GM18498 (cell line): ENCODE results near the gene KRTAP10-7.
"Not testable (repeated sequence)": the region's sequence is repeated elsewhere in the genome, so short reads cannot be mapped to it uniquely, and the experiment has no call there.

Experiments
- ATAC-seq: cut with Tn5 transposase; IDR thresholded peaks from one replicate; pipeline ENCODE4 v1.9.1; 2021; ENCODE audit warnings: mild to moderate bottlenecking, moderate library complexity; ENCODE audit not compliant: unreplicated experiment

Gene KRTAP10-7

DNA sequence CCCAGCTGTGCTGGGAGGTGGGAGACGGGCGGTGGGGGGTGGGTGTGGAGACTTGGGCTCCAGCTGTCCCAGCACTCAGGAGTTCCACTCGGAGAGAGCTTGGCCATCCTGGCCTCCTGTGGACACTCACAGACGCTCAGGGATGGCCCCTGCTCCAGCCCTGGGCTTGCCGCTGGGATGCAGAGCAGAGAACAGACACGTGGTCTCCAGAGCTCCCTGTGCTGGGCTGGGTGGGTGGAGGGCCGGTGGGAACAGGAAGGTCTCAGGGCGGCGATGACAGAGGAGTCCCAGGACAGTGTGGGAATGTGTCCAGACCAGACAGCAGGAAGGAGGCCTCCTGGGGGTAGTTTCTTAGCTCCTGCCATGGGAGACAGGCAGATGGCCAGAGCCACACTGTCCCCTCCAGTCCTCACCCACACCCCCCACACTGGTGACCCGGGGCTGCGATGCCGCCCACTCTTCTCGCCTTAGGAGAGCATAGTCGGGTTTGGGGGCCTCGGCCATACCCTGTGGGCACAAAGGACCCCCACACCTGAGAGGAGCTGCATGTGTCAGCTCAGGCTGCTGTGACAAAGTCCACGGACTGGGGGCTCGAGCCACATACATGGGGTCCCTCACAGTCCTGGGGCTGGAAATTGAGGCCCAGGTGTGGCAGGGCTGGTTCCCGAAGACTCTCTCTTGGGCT lies 28.5 kb downstream of the KRTAP10-7 start:
- no peak for ATAC-seq

DNA sequence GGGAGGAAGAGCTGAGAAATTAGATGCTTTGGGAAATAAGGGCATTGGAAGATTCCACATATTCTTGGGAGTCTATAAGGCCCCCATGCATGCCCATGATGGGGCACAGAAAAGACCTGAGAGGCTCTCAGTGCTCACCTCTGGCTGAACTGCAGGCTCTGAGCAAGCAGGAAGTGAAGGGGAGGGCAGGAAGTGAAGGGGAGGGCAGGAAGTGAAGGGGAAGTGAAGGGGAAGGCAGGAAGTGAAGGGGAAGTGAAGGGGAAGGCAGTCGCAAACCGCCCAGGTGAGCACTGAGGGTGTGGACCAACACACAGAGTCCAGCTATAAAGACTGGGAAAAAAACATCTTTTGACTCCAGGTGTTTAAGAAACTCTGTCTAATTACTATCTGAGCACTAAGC lies 30.0 kb downstream of the KRTAP10-7 start:
- no peak for ATAC-seq

DNA sequence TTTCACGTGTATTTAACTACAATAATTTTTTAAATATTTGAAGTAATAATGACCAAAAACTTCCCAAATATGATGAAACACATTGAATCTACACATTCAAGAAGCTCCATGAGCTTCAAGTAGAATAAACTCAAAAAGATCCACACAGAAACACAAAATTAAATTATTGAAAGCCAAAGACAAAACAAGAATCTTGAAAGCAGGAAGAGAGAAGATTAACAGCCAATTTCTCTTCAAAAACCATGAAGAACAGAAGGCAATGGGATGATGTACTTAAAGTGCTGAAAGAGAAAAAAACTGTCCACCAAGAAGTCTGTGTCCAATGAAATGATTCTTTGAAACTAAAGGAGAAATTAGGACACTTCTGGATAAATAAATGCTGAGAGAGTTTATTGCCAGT lies 31.7 kb downstream of the KRTAP10-7 start:
- ATAC-seq: no peak

DNA sequence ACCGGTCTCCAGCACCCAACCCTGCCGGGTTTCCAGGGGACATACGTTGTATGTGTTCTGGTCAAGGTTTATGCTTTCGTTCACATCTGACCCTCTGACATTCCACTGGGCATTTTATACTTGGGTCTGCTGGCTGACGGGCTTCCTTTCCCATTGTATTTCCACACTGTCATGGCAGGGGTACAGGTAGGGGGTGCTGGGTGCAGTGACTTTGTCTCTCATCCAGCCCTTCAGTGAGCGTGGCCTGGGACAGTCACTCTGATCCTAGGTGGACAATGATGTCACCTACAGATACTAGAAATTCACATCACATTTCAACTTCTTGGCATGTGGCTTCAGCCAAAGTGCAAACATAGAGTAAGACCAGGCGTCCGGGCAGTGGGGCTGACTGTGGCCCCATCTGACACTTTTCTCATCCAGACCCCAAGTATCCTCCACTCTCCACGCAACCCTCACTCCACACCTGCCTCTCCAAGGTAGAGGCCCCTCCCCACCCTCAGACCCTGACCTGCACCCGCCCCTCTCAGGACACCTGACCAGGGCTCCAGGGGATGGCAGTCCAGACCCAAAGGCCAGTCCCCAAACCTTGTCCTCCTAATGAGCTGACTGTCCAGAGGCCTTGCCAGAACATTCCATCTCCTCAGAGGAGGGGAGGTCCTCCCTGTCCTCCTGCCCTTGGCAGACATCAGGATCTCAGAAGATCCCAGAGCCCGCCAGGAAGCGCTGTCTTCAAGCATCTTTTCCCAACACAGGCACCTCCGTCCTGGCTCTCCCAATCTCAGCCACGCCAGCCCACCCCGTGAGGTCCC lies 36.0 kb downstream of the KRTAP10-7 start:
- ATAC-seq: no peak

DNA sequence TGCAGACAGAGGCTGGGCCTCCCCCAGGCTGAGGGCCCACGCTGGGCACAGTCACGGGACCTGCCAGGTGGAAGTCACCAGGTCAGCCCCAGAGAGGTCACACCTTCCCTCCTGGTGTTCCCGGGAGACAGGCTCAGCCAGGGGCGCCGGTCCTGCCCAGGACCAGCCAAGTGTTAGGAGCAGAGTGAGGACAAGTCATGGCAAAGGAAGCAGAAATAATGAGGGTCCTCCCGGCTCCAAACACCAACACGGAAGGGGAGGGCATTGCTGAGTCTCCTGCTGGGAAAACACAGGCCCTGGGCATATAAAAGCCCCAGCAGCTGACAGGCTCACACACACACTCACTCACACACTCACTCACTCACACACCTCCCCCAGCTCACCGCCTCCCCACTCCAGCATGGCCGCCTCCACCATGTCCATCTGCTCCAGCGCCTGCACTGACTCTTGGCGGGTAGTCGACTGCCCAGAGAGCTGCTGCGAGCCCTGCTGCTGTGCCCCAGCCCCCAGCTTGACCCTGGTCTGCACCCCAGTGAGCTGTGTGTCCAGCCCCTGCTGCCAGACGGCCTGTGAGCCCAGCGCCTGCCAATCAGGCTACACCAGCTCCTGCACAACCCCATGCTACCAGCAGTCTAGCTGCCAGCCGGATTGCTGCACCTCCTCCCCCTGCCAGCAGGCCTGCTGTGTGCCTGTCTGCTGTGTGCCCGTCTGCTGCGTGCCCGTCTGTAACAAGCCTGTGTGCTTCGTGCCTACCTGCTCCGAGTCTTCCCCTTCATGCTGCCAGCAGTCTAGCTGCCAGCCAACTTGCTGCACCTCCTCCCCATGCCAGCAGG lies 36.8 kb downstream of the KRTAP10-7 start, which contains the start of gene KRTAP10-10:
TSS of gene KRTAP10-10 (plus strand) at position 339 of the 833 bp plus-strand sequence. CDS start at position 401, 62 bp downstream.
- ATAC-seq: no peak

DNA sequence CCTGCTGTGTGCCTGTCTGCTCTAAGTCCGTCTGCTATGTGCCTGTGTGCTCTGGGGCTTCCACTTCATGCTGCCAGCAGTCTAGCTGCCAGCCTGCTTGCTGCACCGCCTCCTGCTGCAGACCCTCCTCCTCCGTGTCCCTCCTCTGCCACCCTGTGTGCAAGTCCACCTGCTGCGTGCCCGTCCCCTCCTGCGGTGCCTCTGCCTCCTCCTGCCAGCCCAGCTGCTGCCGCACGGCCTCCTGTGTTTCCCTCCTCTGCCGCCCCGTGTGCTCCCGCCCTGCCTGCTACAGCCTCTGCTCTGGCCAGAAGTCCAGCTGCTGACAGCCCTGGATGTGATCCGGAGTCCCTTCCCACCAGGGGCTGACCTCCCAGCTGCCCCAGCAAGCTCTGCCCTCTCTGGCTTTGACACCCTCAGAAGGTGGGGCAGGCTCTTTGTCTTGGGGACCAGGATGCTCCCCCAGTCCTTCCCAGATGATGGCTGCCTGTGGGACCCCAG lies 37.5 kb downstream of the KRTAP10-7 start:
- ATAC-seq: not testable (repeated sequence)

DNA sequence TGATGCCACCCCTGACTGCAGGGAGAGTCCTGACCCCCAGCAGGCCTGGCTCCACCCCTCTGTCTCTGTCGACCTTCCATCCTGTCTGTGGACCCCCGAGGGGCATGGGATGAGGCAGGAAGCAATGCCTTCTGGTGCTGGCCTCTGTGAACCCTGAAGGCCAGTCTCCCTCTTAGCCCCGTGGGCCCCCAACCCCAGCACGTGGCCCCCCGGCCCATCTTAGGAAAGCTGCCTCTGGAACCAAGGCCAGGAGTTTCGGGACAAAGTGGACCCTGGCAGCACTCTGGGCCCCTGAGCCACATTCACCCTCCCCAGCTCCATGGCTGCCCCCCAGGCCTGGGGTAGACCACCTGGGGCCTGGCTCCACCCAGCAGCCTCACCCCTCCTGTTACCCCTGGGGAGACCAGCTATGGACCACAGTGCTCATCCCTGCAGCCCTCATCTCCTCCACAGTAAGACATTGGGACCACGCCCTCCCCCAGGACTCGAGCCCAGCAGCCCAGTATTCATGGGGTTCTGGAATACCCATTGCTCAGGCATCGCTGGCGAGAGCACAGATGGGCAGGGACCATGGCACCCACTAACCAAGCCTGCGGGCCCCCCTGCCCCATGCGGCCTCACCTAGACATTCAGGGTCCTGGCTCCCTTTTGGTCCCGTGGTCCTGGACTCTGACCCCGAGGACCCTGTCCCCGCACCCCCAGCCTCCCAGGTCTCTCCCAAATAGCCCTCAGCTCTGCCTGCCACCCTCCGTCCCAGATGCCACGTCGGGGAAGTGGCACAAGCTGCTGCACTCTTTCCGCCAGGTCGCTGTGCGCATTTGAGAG lies 38.3 kb downstream of the KRTAP10-7 start:
- ATAC-seq: not testable (repeated sequence)

DNA sequence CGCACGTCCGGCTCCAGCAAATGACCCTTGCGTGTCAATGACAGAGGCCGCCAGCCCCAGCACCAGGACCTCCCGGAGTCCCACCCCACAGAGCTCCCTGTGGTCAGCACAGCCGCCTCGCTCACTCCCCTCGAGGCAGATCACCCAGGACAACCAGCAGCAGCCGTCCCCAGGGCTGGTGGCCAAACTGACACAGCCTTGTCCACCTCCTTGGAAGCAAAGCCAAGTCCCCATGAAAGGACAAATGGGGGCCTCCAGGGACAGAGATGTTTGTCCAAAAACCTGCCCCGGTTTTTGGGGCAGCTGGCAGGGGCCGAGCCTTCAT lies 38.9 kb downstream of the KRTAP10-7 start:
- no peak for ATAC-seq

DNA sequence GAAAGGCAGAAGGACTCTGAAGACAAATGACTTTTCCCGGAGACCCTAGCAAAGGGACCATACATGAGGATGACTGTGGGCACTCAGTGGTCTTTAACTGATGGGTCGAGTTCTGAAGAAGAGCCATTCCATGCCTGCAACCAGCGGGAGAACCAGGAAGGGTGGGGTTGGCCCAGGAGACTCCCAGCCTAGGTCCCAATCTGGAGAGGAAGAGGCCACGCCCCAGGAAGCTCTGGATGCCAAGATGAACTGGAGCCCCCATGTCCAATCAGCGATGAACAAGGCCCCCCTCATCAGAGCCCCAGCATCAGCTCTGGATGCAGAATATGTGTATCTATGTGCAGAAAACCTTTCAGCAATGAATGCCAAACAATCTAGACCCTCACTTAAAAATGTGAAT lies 40.4 kb downstream of the KRTAP10-7 start:
- no peak for ATAC-seq

DNA sequence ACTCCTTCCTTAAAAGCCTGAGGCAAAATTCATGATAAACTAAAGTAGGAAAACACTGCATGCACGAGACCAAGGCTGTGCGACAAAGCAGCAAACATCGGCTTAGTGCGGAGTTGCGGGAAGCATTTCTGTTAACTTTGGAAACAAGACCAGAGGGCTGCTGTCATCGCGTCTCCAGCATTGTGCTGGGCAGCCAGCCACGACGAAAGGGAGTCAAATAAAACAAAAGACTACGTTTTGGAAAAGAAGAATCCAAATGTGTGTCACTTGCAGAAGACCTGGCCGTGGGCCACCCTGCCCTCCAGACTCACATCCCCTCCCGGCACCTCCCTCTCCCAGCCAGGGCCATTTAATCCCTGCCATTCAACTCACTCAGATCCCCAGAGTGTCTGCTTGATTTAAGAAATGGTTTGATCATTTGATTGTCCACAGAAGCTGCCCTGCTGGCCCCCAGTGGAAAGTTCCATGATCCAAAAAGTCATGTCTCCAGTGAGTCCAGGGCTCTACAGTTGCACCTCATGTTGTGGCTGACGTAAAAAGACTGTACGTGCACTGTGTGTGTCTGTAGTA lies 43.4 kb downstream of the KRTAP10-7 start:
- ATAC-seq: no peak

DNA sequence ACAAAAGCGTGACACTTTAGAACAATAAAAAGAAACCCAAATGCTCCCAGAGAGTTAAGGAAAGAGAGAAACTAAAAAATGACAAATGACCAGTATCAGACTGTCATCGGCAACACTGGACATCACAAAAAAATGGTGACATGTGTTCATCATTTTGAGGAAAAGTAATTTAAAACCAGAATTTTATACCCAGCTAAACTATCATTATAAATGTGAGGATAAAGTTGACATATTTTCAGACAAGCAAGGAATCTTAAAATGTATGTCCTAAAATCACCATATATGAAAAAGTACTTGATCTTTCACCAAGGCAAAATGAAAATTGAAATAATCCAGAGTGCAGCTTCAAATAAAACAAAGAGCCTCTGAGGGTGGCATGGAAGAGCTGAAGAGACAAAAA lies 44.5 kb downstream of the KRTAP10-7 start:
- ATAC-seq: no peak

DNA sequence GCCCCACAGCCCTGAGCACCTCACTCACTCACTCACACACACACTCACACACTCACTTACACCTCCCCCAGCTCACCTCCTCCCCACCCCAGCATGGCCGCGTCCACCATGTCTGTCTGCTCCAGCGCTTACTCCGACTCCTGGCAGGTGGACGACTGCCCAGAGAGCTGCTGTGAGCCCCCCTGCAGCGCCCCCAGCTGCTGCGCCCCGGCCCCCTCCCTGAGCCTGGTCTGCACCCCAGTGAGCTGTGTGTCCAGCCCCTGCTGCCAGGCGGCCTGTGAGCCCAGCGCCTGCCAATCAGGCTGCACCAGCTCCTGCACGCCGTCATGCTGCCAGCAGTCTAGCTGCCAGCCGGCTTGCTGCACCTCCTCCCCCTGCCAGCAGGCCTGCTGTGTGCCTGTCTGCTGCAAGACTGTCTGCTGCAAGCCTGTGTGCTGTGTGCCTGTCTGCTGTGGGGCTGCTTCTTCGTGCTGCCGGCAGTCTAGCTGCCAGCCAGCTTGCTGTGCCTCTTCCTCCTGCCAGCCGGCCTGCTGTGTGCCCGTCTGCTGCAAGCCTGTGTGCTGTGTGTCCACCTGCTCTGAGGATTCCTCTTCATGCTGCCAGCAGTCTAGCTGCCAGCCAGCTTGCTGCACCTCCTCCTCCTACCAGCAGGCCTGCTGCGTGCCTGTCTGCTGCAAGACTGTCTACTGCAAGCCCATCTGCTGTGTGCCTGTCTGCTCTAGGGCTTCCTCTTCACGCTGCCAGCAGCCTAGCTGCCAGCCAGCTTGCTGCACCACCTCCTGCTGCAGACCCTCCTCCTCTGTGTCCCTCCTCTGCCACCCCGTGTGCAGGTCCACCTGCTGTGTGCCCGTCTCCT lies 46.2 kb downstream of the KRTAP10-7 start, which contains the start of gene KRTAP10-11:
TSS of gene KRTAP10-11 (plus strand) at position 49 of the 856 bp plus-strand sequence. CDS start at position 94, 45 bp downstream.
- not testable (repeated sequence) for ATAC-seq

DNA sequence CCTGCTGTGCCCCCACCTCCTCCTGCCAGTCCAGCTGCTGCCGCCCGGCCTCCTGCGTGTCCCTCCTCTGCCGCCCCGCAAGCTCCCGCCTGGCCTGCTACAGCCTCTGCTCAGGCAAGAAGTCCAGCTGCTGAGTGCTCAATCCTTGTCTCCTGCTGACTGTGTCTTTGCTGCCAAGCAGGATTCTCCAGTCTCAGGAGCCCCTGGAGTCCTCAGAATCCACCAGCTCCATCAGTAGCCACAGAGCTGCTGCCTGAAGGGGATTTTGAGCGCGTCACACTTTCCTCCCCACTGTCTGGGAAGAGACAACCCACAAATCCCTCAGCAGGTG lies 46.8 kb downstream of the KRTAP10-7 start:
- no peak for ATAC-seq

DNA sequence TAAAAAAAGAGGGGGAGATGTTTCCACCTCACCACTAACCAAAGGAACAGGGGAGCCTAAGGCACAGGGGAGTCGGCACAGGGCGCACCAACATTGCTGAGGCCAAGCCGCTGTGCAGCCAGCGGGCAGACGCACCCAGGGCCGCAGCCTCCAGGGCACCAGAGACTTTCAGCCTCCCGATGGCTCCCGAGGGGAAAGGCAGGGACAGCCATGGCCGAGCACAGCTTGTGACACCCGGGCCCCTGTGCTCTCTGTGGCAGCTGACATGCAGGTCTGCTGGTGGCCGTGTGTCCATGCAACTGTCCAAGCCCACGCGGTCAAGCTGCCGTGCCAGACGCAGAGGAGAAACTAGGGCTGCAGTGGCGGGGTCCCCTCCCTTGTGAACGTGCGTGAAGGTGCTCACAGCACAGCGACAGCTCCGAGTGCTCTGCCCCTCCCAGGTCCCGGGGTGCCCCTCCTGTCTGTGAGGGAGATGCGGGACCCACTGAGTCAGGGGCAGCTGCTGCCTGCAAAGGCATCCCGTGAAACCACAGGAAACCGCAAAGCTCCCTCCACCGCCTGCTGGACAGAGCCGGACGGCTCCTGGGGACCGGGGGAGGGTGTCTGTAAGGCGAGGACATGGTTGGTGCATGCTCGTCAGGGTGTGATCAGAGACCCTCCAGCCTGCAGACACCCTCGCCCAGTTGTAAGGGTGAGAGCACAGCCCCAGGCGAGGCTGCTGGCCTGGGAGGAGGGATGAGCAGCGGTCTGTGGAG lies 48.3 kb downstream of the KRTAP10-7 start:
- ATAC-seq: no peak

DNA sequence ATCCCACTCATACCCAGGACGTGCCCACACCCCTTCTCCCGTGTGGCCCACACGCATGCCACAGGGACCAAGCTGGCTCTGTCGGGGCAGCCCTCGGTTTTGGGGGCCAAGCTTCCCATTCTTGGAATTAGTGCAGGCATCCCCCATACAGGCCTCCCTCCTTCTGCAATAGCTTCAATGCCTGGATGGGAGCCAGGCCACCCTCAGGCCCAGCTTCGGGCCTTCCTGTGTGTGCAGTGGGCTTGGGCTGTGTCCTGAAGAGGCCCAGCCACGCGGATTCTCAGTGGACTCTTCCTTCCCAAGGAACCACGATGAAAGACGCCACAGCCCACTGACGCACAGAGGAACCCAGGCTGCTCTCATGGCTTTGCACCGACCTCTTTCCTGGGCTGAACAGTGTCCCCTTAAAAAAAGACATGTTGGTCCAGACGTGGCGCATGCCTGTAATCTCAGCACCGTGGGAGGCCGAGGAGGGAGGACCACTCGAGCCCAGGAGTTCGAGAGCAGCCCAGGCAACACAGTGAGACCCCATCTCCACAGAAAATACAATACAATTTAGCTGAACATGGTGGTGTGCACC lies 49.2 kb downstream of the KRTAP10-7 start:
- ATAC-seq: no peak

DNA sequence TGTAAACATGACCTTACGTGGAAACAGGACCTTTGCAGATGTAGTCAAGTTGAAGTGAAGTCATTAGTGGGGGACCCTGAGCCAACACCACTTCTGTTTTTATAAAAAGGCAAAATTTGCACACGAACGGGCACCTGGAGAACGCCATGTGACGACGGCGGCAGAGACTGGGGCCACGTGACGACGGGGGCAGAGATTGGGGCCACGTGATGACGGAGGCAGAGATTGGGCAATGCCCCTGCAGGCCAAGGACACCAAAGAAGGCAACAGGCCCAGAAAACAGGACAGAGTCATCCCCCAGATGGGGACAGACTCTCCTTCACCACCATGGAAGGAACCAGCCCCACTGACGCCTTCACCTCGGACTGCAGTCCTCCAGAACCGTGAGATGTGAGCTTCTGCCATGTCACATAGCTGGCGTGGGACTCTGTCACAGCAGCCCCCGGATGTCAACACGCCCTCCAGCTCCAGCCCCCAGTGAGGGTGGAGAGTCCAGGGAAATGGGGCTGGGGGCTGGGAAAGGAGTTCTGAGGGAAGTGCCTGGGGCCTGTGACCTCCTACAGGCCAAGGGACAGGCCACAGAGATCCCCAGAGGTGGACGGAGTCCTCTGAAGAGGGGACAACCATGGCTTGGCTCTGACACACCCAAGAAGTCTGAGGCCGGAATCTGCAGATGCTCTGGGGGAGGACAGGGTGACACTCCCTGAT lies 50.0 kb downstream of the KRTAP10-7 start:
- no peak for ATAC-seq

DNA sequence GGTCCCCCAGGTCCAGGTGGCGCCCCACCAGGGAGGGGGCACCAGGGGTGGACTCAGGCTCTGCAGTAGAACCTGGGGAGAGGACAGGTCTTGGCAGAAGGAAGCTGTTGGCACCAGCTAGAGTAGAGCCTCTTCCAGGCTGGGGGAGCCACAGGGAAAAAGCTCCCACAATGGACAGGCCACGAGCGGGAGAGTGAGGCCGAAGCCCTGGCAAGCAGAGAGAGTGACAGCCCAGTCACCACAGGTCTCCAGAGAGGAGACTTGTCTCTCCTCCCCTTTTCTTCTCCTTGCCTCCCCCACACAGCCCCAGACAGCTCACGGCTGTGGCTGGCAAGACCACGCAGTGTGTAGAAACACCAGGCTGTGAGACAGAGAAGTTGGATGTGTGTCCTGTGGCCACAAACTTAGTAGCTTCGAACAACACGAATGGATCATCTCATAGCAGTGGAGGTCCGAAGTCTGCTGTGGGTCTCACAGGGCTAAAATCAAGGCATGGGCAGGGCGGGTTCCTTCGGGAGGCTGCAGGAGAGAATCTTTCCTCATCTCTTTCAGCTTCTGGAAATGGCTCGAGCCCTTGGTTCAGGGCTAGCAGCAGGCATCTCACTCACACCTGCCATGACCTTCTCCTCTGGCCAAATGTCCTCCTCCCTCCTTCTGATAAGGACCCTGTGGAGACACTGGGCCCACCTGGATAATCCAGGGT lies 50.7 kb downstream of the KRTAP10-7 start:
- no peak for ATAC-seq
